Subcutaneous adipose tissue (tissue), 4 donors: Measurements from ENCODE around the gene DYNLRB1. TPM values are rescaled to one million over a fixed set of nuclear protein-coding genes. Genes with fewer than 3 reads are reported as not detected.

Experiments
- CTCF ChIP-seq: fragments of 450-650 bp; IDR thresholded peaks from one replicate; pipeline ENCODE4 v1.5.1; 2016; ENCODE audit warnings: low read depth, mild to moderate bottlenecking, control low read depth, antibody characterized with exemption, moderate library complexity
- total RNA-seq, 4 donors: library from RNA; depleted of rRNA; stranded (reverse); fragments of >200 nt; gene quantifications; one replicate each; pipeline ENCODE4 v1.1.0, GENCODE V29; 2016

Gene DYNLRB1
- total RNA-seq, 4 donors from 2014 or later, result 111 to 206 (median 122) TPM

- TF ChIP-seq CTCF, result no peak
Observed at GRCh38 chr20:34485068-34485634, 31.1 kb upstream of the DYNLRB1 start.

GRCh38 chr20:34491226-34491931 lies 24.8 kb upstream of the DYNLRB1 start:
- no peak for TF ChIP-seq CTCF

GRCh38 chr20:34491932-34492509 lies 24.2 kb upstream of the DYNLRB1 start:
- TF ChIP-seq CTCF, result no peak

- no peak for TF ChIP-seq CTCF
Observed at GRCh38 chr20:34493646-34494045, 22.6 kb upstream of the DYNLRB1 start.

GRCh38 chr20:34495307-34495706 lies 20.9 kb upstream of the DYNLRB1 start:
- no peak for TF ChIP-seq CTCF

- no peak for TF ChIP-seq CTCF
Observed at GRCh38 chr20:34495916-34496315, 20.3 kb upstream of the DYNLRB1 start.

GRCh38 chr20:34500823-34501222 lies 15.4 kb upstream of the DYNLRB1 start:
- no peak for TF ChIP-seq CTCF
